HEK293T (cell line): Measurements from ENCODE around the gene ADD1.

Experiments
- CTCF ChIA-PET: fragments of 350-600 bp; formaldehyde crosslinking; extraction: SDS; loops from one replicate; lab custom pipeline; 2021; ENCODE audit warnings: antibody characterized with exemption, inconsistent platforms; lab: Yijun Ruan, JAX
- POLR2A ChIA-PET: fragments of 350-600 bp; formaldehyde crosslinking; extraction: SDS; loops from one replicate; lab custom pipeline; 2020; ENCODE audit warnings: antibody characterized with exemption, inconsistent platforms; lab: Yijun Ruan, JAX
- DNase-seq: peaks from one replicate; pipeline ENCODE4 v3.0.0; 2012; ENCODE audit warnings: mixed read lengths; ENCODE audit errors: extremely low spot score
- ARNT ChIP-seq: fragments of 450-650 bp; IDR thresholded peaks from 2 replicates; pipeline ENCODE4 v1.6.1; 2017; ENCODE audit warnings: mild to moderate bottlenecking
- BHLHE40 ChIP-seq: fragments of 450-650 bp; IDR thresholded peaks from 2 replicates; pipeline ENCODE4 v1.6.1; 2016; ENCODE audit warnings: mild to moderate bottlenecking, moderate library complexity, borderline replicate concordance
- CTBP1 ChIP-seq: fragments of 450-650 bp; IDR thresholded peaks from 2 replicates; pipeline ENCODE4 v1.6.1; 2016; ENCODE audit warnings: borderline replicate concordance
- ELF4 ChIP-seq: fragments of 450-650 bp; IDR thresholded peaks from 2 replicates; pipeline ENCODE4 v1.6.1; 2017; ENCODE audit warnings: antibody characterized with exemption
- FOXA1 ChIP-seq: fragments of 450-650 bp; IDR thresholded peaks from 2 replicates; pipeline ENCODE4 v1.6.1; 2016; ENCODE audit warnings: mild to moderate bottlenecking
- FOXK2 ChIP-seq: fragments of 450-650 bp; IDR thresholded peaks from 2 replicates; pipeline ENCODE4 v1.6.1; 2016; ENCODE audit warnings: mild to moderate bottlenecking
- FOXM1 ChIP-seq: fragments of 450-650 bp; IDR thresholded peaks from 2 replicates; pipeline ENCODE4 v1.6.1; 2017; ENCODE audit warnings: mild to moderate bottlenecking, borderline replicate concordance
- HDGF ChIP-seq: fragments of 450-650 bp; IDR thresholded peaks from 2 replicates; pipeline ENCODE4 v1.6.1; 2017; ENCODE audit warnings: antibody characterized with exemption, borderline replicate concordance
- L3MBTL2 ChIP-seq: fragments of 450-650 bp; conservative IDR thresholded peaks from 2 replicates; pipeline ENCODE4 v1.6.1; 2016; ENCODE audit warnings: mild to moderate bottlenecking
- LEF1 ChIP-seq: fragments of 450-650 bp; IDR thresholded peaks from 2 replicates; pipeline ENCODE4 v1.6.1; 2017; ENCODE audit warnings: mild to moderate bottlenecking, borderline replicate concordance
- NFRKB ChIP-seq: fragments of 450-650 bp; IDR thresholded peaks from 2 replicates; pipeline ENCODE4 v1.6.1; 2016; ENCODE audit warnings: mild to moderate bottlenecking, moderate library complexity
- PKNOX1 ChIP-seq: fragments of 450-650 bp; IDR thresholded peaks from 2 replicates; pipeline ENCODE4 v1.6.1; 2016
- SP1 ChIP-seq: fragments of 450-650 bp; IDR thresholded peaks from 2 replicates; pipeline ENCODE4 v1.6.1; 2017
- SUZ12 ChIP-seq: fragments of 450-650 bp; IDR thresholded peaks from 2 replicates; pipeline ENCODE4 v1.6.1; 2016; ENCODE audit warnings: mild to moderate bottlenecking
- TARDBP ChIP-seq: fragments of 450-650 bp; IDR thresholded peaks from 2 replicates; pipeline ENCODE4 v1.6.1; 2016
- ZNF384 ChIP-seq: fragments of 450-650 bp; IDR thresholded peaks from 2 replicates; pipeline ENCODE4 v1.6.1; 2016

Gene ADD1

GRCh38 chr4:2871466-2871865, 27.8 kb downstream of the ADD1 start:
- ChIA-PET POLR2A (no interaction called here), CTCF (no interaction called here)
- TF ChIP-seq LEF1 (no peak), PKNOX1 (no peak), HDGF (no peak), BHLHE40 (no peak), ELF4 (no peak), ZNF384 (no peak), FOXM1 (no peak), FOXA1 (no peak), L3MBTL2 (no peak), FOXK2 (no peak), TARDBP (no peak), ARNT (no peak), CTBP1 (no peak), SUZ12 (no peak), SP1 (no peak), NFRKB (no peak)
- DNase-seq = no peak

GRCh38 chr4:2871911-2872310, 28.3 kb downstream of the ADD1 start:
- ChIA-PET CTCF (interaction anchor here (0.6 kb wide), 1 partner anchor 80 kb away, joined by 3 read pairs; no protein-coding TSS in a partner anchor), POLR2A (no interaction called here)
- TF ChIP-seq ELF4 = no peak
- no peak for TF ChIP-seq FOXA1
- TF ChIP-seq SP1 = no peak
- TF ChIP-seq PKNOX1 = peak; percentile 82
- no peak for TF ChIP-seq CTBP1
- DNase-seq = no peak

- TF ChIP-seq ARNT = no peak
- TF ChIP-seq L3MBTL2 = no peak
- no peak for TF ChIP-seq ZNF384
- no peak for TF ChIP-seq TARDBP
- TF ChIP-seq PKNOX1 = no peak
- TF ChIP-seq FOXM1 = no peak
- no peak for TF ChIP-seq BHLHE40
- CTCF ChIA-PET = no interaction called here
- POLR2A ChIA-PET = no interaction called here
- no peak for DNase-seq
These were observed 29.7 kb downstream of the ADD1 start for GRCh38 chr4:2873329-2873728.

GRCh38 chr4:2874861-2875260, 31.2 kb downstream of the ADD1 start:
- TF ChIP-seq SP1 = no peak
- no peak for TF ChIP-seq L3MBTL2
- TF ChIP-seq HDGF = no peak
- no peak for TF ChIP-seq ZNF384
- TF ChIP-seq FOXA1 = no peak
- TF ChIP-seq ELF4 = no peak
- TF ChIP-seq TARDBP = no peak
- TF ChIP-seq FOXM1 = no peak
- TF ChIP-seq NFRKB = no peak
- no peak for TF ChIP-seq PKNOX1
- no peak for TF ChIP-seq BHLHE40
- TF ChIP-seq FOXK2 = no peak
- no peak for TF ChIP-seq ARNT
- no peak for TF ChIP-seq LEF1
- TF ChIP-seq SUZ12 = no peak
- no peak for TF ChIP-seq CTBP1
- ChIA-PET POLR2A (no interaction called here), CTCF (no interaction called here)
- DNase-seq = no peak

GRCh38 chr4:2875556-2875955, 31.9 kb downstream of the ADD1 start:
- ChIA-PET CTCF (no interaction called here), POLR2A (no interaction called here)
- no peak for DNase-seq
- no peak for TF ChIP-seq LEF1
- TF ChIP-seq SUZ12 = no peak
- TF ChIP-seq ZNF384 = no peak
- TF ChIP-seq L3MBTL2 = no peak

GRCh38 chr4:2878346-2878745, 34.7 kb downstream of the ADD1 start:
- ChIA-PET POLR2A (no interaction called here), CTCF (no interaction called here)
- TF ChIP-seq L3MBTL2 = no peak
- no peak for TF ChIP-seq ARNT
- TF ChIP-seq SUZ12 = no peak
- no peak for TF ChIP-seq FOXA1
- no peak for TF ChIP-seq LEF1
- no peak for TF ChIP-seq BHLHE40
- no peak for TF ChIP-seq FOXK2
- TF ChIP-seq SP1 = no peak
- TF ChIP-seq NFRKB = no peak
- no peak for TF ChIP-seq HDGF
- no peak for DNase-seq
